DMS79 treated with DMSO at 0.1 percent for 48 hours (cell line): ENCODE results near the gene MYO3B.
A peak's percentile ranks its signal among the peaks of the same experiment; 100 is the strongest.

Source experiments
- DNase-seq: peaks from one replicate; lab custom pipeline; 2025; lab: John Stamatoyannopoulos, UW

MYO3B gene

DNA sequence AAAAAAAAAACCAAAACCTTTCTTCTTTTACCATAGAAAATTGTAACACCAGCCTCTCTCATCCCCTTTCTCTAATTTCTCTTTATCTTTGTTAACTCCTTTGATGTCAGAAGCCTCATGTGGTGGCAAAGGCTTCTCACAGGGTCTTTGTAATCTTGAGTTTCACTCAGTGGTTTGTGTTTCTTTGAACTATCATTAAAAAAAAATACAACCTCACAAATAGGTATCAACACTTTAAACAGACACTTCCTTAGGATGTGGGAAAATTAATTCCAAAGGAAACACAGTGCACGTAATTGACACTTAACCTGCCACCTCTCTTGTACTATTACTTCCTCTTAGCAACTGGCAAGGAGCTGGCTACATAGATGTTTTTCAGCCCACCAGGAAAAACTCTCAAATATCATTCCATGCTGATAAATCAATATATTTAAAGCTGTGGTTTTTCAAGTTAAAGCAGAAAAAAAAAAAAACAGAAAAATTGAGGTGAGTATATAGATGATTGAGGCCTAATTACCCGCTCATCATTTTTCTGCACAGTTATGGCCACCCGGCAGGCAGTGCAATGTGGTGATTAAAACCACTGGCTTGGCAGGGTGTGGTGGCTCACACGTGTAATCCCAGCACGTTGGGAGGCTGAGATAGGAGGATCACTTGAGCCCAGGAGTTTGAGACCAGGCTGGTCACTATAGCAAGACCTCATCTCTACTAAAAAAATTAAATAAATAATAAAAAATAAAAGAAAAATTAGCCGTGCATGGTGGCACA lies 193.5 kb downstream of the MYO3B start:
- no peak for DNase-seq

DNA sequence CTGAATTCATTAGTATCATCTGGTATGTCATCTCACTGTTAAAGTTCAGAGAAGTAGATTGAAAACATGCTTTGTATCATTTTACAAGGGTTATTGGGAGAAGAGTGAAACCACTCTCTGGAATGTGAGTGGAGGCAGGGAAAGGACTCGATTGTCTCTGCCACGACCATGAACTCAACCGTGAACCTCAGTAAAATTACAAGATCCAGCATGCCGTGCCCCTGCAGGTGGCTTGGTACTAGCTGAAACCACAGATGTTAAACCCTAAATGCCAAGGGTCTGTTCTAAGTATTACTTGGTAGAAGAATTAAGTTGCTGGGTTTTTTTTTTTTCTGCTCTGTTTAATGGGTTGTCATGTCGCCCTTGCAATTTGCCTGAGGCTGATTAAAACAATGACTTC lies 197.2 kb downstream of the MYO3B start:
- peak; percentile 72 for DNase-seq

GRCh38 chr2:170377500-170378207 lies 199.7 kb downstream of the MYO3B start:
- DNase-seq, result no peak

- DNase-seq, result no peak
Measured at GRCh38 chr2:170380267-170380666, 202.3 kb downstream of the MYO3B start.

GRCh38 chr2:170381678-170382077 lies 203.7 kb downstream of the MYO3B start:
- DNase-seq, result no peak

GRCh38 chr2:170386554-170386953 lies 208.6 kb downstream of the MYO3B start:
- no peak for DNase-seq

DNA sequence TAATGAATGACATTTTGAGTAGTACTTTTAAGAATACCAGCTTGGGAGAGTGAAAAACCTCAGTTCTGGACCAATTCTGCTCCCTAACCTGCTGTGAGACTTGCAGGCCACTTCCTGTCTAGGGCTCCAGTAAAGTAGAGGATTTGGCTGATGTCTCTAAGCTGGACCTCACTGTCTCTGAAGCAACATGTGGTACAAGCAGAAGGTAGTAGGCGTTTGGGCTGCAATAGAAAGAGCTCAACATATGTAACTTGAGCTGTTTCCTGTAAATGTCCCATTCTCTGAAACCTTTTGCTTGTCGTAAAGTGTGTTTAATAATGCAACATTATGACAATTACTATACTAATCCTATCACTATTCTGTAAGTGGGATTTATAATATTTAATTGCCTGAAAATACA lies 213.1 kb downstream of the MYO3B start:
- no peak for DNase-seq

GRCh38 chr2:170391697-170392096 lies 213.8 kb downstream of the MYO3B start:
- DNase-seq, result no peak

- DNase-seq, result no peak
Measured at GRCh38 chr2:170393861-170394498, 216.0 kb downstream of the MYO3B start.

GRCh38 chr2:170394641-170395387 lies 216.9 kb downstream of the MYO3B start:
- DNase-seq, result peak; percentile 63

DNA sequence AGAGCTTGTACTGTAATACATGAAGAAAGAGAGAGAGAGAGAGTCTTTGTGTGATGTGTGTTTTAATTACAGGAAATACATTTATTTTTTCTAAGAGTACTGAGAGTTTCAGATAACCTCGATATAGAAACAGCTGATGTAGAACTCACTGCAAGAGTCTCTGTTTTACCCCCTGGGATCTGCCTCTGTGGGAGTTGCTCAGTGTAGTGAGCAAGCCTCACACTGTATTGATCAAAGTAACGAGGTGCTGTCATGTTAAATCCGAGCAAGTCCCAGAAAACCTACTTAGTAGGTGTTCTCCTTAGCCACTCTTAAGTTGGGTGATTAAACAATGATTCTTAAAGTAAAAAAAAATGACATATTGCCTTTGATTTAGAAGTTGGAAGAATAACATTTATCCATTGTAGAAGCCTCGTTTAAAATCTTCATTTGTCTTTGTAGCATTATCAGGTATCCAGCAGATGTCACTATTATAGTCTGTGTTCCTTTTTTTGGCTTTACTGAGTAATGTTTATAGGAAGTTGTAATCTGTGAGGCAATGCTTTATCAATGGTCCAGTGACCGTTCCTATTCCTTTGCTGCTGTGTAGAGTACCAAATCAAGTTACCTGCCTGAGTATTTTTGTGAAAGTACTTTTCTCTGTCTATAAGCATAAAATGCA lies 219.0 kb downstream of the MYO3B start:
- DNase-seq, result peak; percentile 6

DNA sequence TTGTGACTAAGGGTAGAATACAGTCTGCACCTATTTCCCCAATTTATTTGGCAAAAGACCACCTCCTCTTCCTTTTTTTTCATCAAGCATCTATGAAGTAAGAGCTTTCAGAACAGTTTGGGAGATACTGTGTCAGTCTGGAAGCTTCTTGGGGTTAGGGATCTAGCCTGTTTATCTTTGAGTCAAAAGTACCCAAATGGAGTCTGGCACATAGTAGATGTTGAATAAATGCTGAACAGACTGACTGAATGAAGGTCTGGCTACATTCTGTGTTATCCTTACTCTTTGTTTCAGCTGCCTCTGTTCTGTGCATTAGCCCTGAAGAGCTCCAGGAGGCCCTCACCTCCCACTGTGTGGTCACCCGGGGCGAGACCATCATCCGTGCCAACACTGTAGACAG lies 223.2 kb downstream of the MYO3B start:
- DNase-seq, result no peak

DNA sequence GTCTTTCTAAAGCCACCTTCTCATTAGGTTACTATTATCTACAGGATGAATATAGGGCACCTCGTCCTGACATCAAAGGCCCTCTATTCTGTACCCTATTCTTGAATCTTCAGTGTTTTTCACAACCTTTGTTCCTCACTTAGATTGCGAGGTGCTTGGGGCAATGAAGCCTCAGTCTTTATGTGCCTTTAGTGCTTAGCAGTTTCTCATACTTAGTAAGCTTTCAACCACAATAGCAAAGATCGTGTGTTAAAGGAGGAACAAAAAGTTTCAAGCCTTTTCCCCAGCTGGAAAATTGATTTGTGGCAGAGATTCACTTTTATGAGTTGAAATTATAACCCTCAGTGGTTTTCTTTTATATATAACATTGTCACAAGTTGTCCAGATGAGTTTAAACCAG lies 226.9 kb downstream of the MYO3B start:
- no peak for DNase-seq

DNA sequence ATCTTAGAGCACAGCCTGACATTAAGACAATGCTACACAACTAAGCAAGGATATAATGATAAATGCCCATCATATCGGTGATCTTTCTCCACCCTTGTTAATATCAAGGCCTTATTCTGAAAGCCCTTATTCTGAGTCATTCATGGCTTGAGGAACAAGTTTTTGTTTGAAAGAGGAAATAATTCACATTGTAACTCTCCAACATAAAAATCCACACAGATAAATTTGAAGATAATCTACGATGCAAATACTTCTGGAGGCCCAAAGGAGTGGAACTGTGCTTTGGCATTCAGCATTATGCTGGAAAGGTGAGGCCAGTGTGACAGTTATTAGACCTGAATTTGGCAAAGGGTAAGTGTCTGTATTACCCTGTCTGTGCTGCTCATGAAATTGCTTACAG lies 227.4 kb downstream of the MYO3B start:
- no peak for DNase-seq

GRCh38 chr2:170408461-170409163 lies 230.7 kb downstream of the MYO3B start:
- no peak for DNase-seq

- DNase-seq, result peak; percentile 42
Measured at GRCh38 chr2:170409164-170409535, 231.2 kb downstream of the MYO3B start.

DNA sequence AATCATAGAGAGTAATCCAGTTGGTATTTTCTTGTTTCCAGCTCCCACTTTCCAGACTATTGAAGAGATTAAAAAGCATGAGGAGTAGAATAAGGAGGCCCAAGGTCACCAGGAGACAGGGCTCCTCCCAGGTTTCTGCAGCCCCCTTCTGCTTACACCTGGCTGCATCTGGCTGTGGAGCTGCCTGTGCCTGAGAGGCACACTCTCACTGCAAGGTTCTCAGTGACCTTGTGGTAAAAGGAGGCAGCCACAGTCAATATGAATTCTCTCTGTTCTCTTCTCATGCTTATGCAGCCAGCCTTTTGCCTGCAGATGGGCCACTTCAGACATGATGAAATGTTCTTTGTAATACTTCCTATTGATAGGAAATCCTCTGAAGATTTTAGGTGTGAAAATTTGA lies 233.7 kb downstream of the MYO3B start:
- no peak for DNase-seq

DNA sequence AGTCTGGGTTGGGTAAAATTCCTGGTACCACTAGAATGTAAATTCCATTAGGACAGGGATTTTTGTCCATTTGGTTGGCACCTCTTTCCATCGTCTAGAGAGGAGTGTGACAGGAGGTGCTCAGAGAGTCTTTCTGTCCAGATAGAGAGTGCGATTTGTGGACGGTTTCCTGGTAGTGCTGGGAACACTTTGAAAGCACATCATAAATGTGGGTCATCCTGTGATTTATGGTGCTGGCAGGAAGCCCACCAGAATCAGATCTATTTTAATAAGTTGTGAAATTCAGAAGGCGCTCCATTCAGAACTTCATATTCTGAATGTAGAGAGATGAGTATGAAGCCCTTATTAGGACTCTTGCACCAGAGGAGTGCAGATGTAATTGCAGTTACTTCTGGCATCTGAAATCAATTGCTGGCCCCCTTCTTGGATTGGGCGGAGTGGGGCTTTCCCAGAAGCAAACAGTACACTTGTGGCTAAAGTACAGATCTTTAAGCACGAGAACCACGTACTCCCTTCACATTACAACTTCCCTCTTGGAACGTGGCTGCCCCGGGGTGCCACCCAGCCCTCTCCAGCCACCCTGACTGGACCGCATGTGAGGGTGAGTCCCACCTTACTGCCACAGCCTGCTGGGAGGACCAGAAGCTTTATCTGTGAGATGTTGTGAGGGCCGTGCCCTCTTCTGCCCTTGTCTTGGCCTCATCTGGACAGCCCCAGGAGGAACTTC lies 243.2 kb downstream of the MYO3B start:
- DNase-seq, result no peak

DNA sequence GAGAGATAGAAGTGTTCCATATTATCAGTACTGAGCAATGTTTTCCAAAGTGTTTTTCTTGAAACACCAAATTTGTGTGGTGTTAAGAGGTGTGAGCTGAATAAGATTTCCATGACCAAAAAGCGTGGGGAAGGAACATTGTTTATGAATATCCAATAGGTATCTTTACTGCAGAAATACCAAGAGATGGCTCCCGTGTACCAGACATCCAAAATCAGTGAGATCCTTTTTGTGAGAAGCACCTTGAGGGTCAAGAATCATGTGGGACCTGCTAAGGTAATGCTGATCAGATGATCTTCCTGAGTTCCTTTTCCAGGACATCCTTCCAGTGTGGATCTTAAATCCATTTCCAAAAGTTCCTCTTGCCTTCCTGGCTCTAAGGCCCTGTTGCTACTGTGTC lies 246.0 kb downstream of the MYO3B start:
- DNase-seq, result no peak

GRCh38 chr2:170425281-170425751 lies 247.4 kb downstream of the MYO3B start:
- no peak for DNase-seq
